Esophagus muscularis mucosa (tissue), 4 donors: ENCODE measurements around the gene LRRC34. TPM values are rescaled to one million over a fixed set of nuclear protein-coding genes. Genes with fewer than 3 reads are reported as not detected.

Experiments
- DNase-seq: peaks from one replicate; pipeline ENCODE4 v3.0.0-alpha.2; 2017; ENCODE audit errors: extremely low spot score
- H3K27ac ChIP-seq, 4 donors: fragments of 200-600 bp; sonication (generic); replicated peaks in 1 of 4; 1 replicate in 3 of 4; 2 replicates in 1 of 4; pipeline ENCODE4 v1.5.1; 2016 to 2019; ENCODE audit warnings: mild to moderate bottlenecking in 1 of 4
- H3K27me3 ChIP-seq, 4 donors: fragments of 200-600 bp; sonication (generic); one replicate each; pipeline versions ENCODE4 v1.5.1 to v1.6.0; 2016 to 2019
- H3K36me3 ChIP-seq, 4 donors: fragments of 200-600 bp; sonication (generic); one replicate each; pipeline ENCODE4 v1.5.1; 2016 to 2019
- H3K4me1 ChIP-seq, 4 donors: fragments of 200-600 bp; sonication (generic); one replicate each; pipeline ENCODE4 v1.5.1; 2016 to 2019
- H3K4me3 ChIP-seq, 4 donors: fragments of 200-600 bp; sonication (generic); 1 replicate in 2 of 4; 2 replicates in 2 of 4; pipeline ENCODE4 v1.5.1; 2016 to 2019; ENCODE audit warnings: mild to moderate bottlenecking in 4 of 4, moderate library complexity in 1 of 4
- H3K9me3 ChIP-seq, 4 donors: fragments of 200-600 bp; sonication (generic); 1 replicate in 3 of 4; 2 replicates in 1 of 4; pipeline ENCODE4 v1.5.1; 2016 to 2019
- CTCF ChIP-seq, 3 experiments: fragments of 200-600 bp in 2 of 3; fragments of 450-650 bp in 1 of 3; sonication (generic) in 2 of 3; IDR thresholded peaks; one replicate each; pipeline ENCODE4 v1.5.1; 2017 to 2019; ENCODE audit warnings: antibody characterized with exemption in 3 of 3, mild to moderate bottlenecking in 2 of 3, moderate library complexity in 1 of 3
- EP300 ChIP-seq: sonication (generic); formaldehyde crosslinking; IDR thresholded peaks from one replicate; pipeline ENCODE4 v1.6.1; 2017; ENCODE audit warnings: antibody characterized with exemption
- POLR2A ChIP-seq: fragments of 450-650 bp; IDR thresholded peaks from one replicate; pipeline ENCODE4 v1.6.1; 2017; ENCODE audit warnings: antibody characterized with exemption, moderate library complexity, mild to moderate bottlenecking, low read depth
- POLR2AphosphoS5 ChIP-seq, 2 donors: sonication (generic); formaldehyde crosslinking; IDR thresholded peaks; one replicate each; pipeline ENCODE4 v1.6.1; 2017; ENCODE audit warnings: antibody characterized with exemption in 2 of 2
- WGBS: methylation state at CpG from one replicate; pipeline ENCODE4 v1.1.5; 2018; 5-methylcytosine and 5-hydroxymethylcytosine counted together
- intact Hi-C: fragments of 100-400 bp; cut with DNase I; formaldehyde crosslinking; loops from one replicate; pipeline ENCODE4 v1.15.1; 2023
- total RNA-seq, 4 donors: library from RNA; depleted of rRNA; stranded (reverse); fragments of >200 nt; gene quantifications; one replicate each; pipeline versions ENCODE4 v1.1.0 to v1.2.1, GENCODE V29; 2016

The LRRC34 gene
- total RNA-seq, 4 donors from 2014 or later: 2.0 to 2.9 (median 2.2) TPM

- intact Hi-C loops: no loop called here
- H3K4me1 ChIP-seq: peaks cover 4 to 7% (median 6%) of the 10 kb centered on the region in 4 donors
These were observed 53.4 kb downstream of the LRRC34 start for GRCh38 chr3:169759256-169759655.

GRCh38 chr3:169758359-169758994, 54.2 kb downstream of the LRRC34 start:
- TF ChIP-seq CTCF (IDR thresholded peaks at IDR 0.05) (no peak), POLR2AphosphoS5 (IDR thresholded peaks at IDR 0.05) (no peak), EP300 (no peak), POLR2A (no peak)
- H3K27me3 ChIP-seq: peaks cover 0 to 10% (median 0%) of the 10 kb centered on the region in 4 donors
- intact Hi-C loops: no loop called here
- H3K9me3 ChIP-seq: no peaks in the 10 kb centered on the region
- no peak overlapping the region for H3K27ac ChIP-seq
- DNase-seq: no peak
- H3K4me1 ChIP-seq: peaks cover 0 to under 1% (median 0%) of the 10 kb centered on the region in 4 donors
- 56% methylated on average over 5 of the region's 5 CpGs for WGBS
- H3K4me3 ChIP-seq: no peak overlapping the region
- no peaks in the 10 kb centered on the region for H3K36me3 ChIP-seq

More at GRCh38 chr3:169759256-169759655, 53.4 kb downstream of the LRRC34 start:
- Histone ChIP-seq H3K27ac (no peak overlapping the region), H3K27me3 (peaks cover 0 to 10% (median 0%) of the 10 kb centered on the region in 4 donors), H3K36me3 (no peaks in the 10 kb centered on the region), H3K9me3 (no peaks in the 10 kb centered on the region), H3K4me3 (no peak overlapping the region)
- 68% methylated on average over 2 of the region's 2 CpGs for WGBS
- no peak for TF ChIP-seq CTCF (IDR thresholded peaks at IDR 0.05)
- no peak for TF ChIP-seq POLR2AphosphoS5 (IDR thresholded peaks at IDR 0.05)
- no peak for TF ChIP-seq POLR2A
- no peak for TF ChIP-seq EP300
- DNase-seq: no peak

GRCh38 chr3:169755488-169755887, 57.2 kb downstream of the LRRC34 start:
- no peak for TF ChIP-seq POLR2A
- TF ChIP-seq POLR2AphosphoS5 (IDR thresholded peaks at IDR 0.05): no peak
- TF ChIP-seq CTCF (IDR thresholded peaks at IDR 0.05): no peak
- TF ChIP-seq EP300: no peak
- H3K4me3 ChIP-seq: no peak overlapping the region
- peaks cover 0 to 10% (median 0%) of the 10 kb centered on the region in 4 donors for H3K27me3 ChIP-seq
- no peaks in the 10 kb centered on the region for H3K4me1 ChIP-seq
- H3K36me3 ChIP-seq: no peaks in the 10 kb centered on the region
- DNase-seq: no peak
- H3K27ac ChIP-seq: no peak overlapping the region
- intact Hi-C loops: no loop called here
- H3K9me3 ChIP-seq: no peaks in the 10 kb centered on the region
- 79% methylated on average over 2 of the region's 2 CpGs for WGBS

GRCh38 chr3:169754711-169755110, 58.0 kb downstream of the LRRC34 start:
- Histone ChIP-seq H3K27ac (no peak overlapping the region), H3K36me3 (no peaks in the 10 kb centered on the region), H3K4me3 (no peak overlapping the region), H3K9me3 (no peaks in the 10 kb centered on the region), H3K4me1 (no peaks in the 10 kb centered on the region), H3K27me3 (peaks cover 0 to 13% (median 0%) of the 10 kb centered on the region in 4 donors)
- 85% methylated on average over 3 of the region's 3 CpGs for whole genome bisulfite sequencing
- TF ChIP-seq POLR2A (no peak), EP300 (no peak), CTCF (IDR thresholded peaks at IDR 0.05) (no peak), POLR2AphosphoS5 (IDR thresholded peaks at IDR 0.05) (no peak)
- DNase-seq: no peak
- intact Hi-C loops: no loop called here

- TF ChIP-seq POLR2A: no peak
- no peak for TF ChIP-seq CTCF (IDR thresholded peaks at IDR 0.05)
- no peak for TF ChIP-seq POLR2AphosphoS5 (IDR thresholded peaks at IDR 0.05)
- no peak for TF ChIP-seq EP300
- intact Hi-C loops: no loop called here
- Histone ChIP-seq H3K4me1 (no peaks in the 10 kb centered on the region), H3K9me3 (no peaks in the 10 kb centered on the region), H3K27me3 (peaks cover 0 to 24% (median 0%) of the 10 kb centered on the region in 4 donors), H3K4me3 (no peak overlapping the region), H3K36me3 (no peaks in the 10 kb centered on the region), H3K27ac (no peak overlapping the region)
- 93% methylated on average over 2 of the region's 2 CpGs for WGBS
- DNase-seq: no peak
These were observed 60.8 kb downstream of the LRRC34 start for GRCh38 chr3:169751875-169752274.
